Loucy (cell line): ENCODE measurements around the gene ATAD3C.
"Not testable (repeated sequence)": the region's sequence is repeated elsewhere in the genome, so short reads cannot be mapped to it uniquely, and the experiment has no call there.

ENCODE experiments used
- EZH2phosphoT487 ChIP-seq: fragments of 200-600 bp; IDR thresholded peaks from 2 replicates; pipeline ENCODE4 v1.6.1; 2018; ENCODE audit warnings: antibody characterized with exemption, mild to moderate bottlenecking, moderate library complexity, borderline replicate concordance
- TF ChIP-seq, protein P1 (sequence below): fragments of 200-600 bp; sonication (generic); conservative IDR thresholded peaks from 2 replicates; pipeline ENCODE4 v1.5.1; 2014; ENCODE audit warnings: mild to moderate bottlenecking, antibody characterized with exemption, low read length

GRCh38 chr1:1485755-1486317 lies 36.3 kb downstream of the ATAD3C start:
- TF ChIP-seq, protein P1, sequence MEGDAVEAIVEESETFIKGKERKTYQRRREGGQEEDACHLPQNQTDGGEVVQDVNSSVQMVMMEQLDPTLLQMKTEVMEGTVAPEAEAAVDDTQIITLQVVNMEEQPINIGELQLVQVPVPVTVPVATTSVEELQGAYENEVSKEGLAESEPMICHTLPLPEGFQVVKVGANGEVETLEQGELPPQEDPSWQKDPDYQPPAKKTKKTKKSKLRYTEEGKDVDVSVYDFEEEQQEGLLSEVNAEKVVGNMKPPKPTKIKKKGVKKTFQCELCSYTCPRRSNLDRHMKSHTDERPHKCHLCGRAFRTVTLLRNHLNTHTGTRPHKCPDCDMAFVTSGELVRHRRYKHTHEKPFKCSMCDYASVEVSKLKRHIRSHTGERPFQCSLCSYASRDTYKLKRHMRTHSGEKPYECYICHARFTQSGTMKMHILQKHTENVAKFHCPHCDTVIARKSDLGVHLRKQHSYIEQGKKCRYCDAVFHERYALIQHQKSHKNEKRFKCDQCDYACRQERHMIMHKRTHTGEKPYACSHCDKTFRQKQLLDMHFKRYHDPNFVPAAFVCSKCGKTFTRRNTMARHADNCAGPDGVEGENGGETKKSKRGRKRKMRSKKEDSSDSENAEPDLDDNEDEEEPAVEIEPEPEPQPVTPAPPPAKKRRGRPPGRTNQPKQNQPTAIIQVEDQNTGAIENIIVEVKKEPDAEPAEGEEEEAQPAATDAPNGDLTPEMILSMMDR: not testable (repeated sequence)
- not testable (repeated sequence) for TF ChIP-seq EZH2phosphoT487
